ENCODE measurements around the gene WNT7B.
A peak's percentile ranks its signal among the peaks of the same experiment; 100 is the strongest.

WNT7B gene

GRCh38 chr22:45977003-45977411, at the start of gene WNT7B:
Gene WNT7B (minus strand): TSS chr22:45977162. CDS start chr22:45976754, 408 bp downstream.
- DNase-seq: no peak

- DNase-seq: no peak
Observed at GRCh38 chr22:46025973-46026898, 49.3 kb upstream of the WNT7B start.

GRCh38 chr22:46025225-46025972, 48.4 kb upstream of the WNT7B start:
- no peak for DNase-seq

GRCh38 chr22:46024136-46024840, 47.3 kb upstream of the WNT7B start:
- no peak for DNase-seq

- DNase-seq: no peak
Observed at GRCh38 chr22:46023558-46023981, 46.6 kb upstream of the WNT7B start.

GRCh38 chr22:46022881-46023512, 46.0 kb upstream of the WNT7B start:
- no peak for DNase-seq

- DNase-seq: no peak
Observed at GRCh38 chr22:46021577-46021976, 44.6 kb upstream of the WNT7B start.

- DNase-seq: no peak
Observed at GRCh38 chr22:46019351-46019750, 42.4 kb upstream of the WNT7B start.

GRCh38 chr22:46018859-46019258, 41.9 kb upstream of the WNT7B start:
- no peak for DNase-seq

- DNase-seq: no peak
Observed at GRCh38 chr22:46017166-46017565, 40.2 kb upstream of the WNT7B start.

- DNase-seq: peak; percentile 96 to 97
Observed at GRCh38 chr22:46013460-46014416, 36.8 kb upstream of the WNT7B start.

- DNase-seq: no peak
Observed at GRCh38 chr22:46012881-46013281, 35.9 kb upstream of the WNT7B start.

- DNase-seq: no peak
Observed at GRCh38 chr22:46012182-46012880, 35.4 kb upstream of the WNT7B start.

GRCh38 chr22:46011627-46012181, 34.7 kb upstream of the WNT7B start:
- no peak for DNase-seq

- no peak for DNase-seq
Observed at GRCh38 chr22:46010951-46011626, 34.1 kb upstream of the WNT7B start.

GRCh38 chr22:46010207-46010867, 33.4 kb upstream of the WNT7B start:
- no peak for DNase-seq

- no peak for DNase-seq
Observed at GRCh38 chr22:46009730-46010129, 32.8 kb upstream of the WNT7B start.

- no peak for DNase-seq
Observed at GRCh38 chr22:46008836-46009596, 32.1 kb upstream of the WNT7B start.

- no peak for DNase-seq
Observed at GRCh38 chr22:46008291-46008690, 31.3 kb upstream of the WNT7B start.

Measured in activated CD4-positive, alpha-beta T cell treated with anti-CD3 and anti-CD28 coated beads, Interleukin-2, amount 50 U/mL, for 48 hours (primary cell).